K562 (cell line): Measurements from ENCODE around the gene C6orf15. TPM values are rescaled to one million over a fixed set of nuclear protein-coding genes. Genes with fewer than 3 reads are reported as not detected.
A peak's percentile ranks its signal among the peaks of the same experiment; 100 is the strongest.

Experiments
- ATAC-seq: fragments of 200-7000 bp; cut with Tn5 transposase; 3 replicates; pipeline ENCODE4 v1.9.1; 2020; ENCODE audit warnings: moderate library complexity
- BruUV-seq: library from RNA; stranded (reverse); fragments of 400-500 nt; replicated peaks from 2 replicates; lab custom pipeline; 2021; lab: Mats Ljungman, UMichigan
- CTCF ChIA-PET: fragments of 300-600 bp; formaldehyde crosslinking; extraction: SDS; loops from one replicate; lab custom pipeline; 2021; ENCODE audit warnings: low intra/inter-chr PET ratio; lab: Yijun Ruan, JAX
- POLR2A ChIA-PET: fragments of 300-600, 350-650 bp; sonication (Branson Sonifier 250); formaldehyde crosslinking; extraction: SDS; loops from one replicate; lab custom pipeline; 2021; ENCODE audit warnings: antibody characterized with exemption, inconsistent platforms; lab: Yijun Ruan, JAX
- DNase-seq, 4 experiments: peaks; one replicate each; pipeline versions ENCODE4 v3.0.0 to v3.0.0-alpha.2; 2011 to 2018; ENCODE audit warnings: low spot score in 3 of 4, mixed read lengths in 3 of 4; ENCODE audit errors: extremely low read depth in 1 of 4
- FAIRE-seq: peaks from 2 replicates; lab custom pipeline; 2011; peaks lifted over from hg19 to GRCh38; lab: Jason Lieb, UNC
- H2AFZ ChIP-seq: 2 replicates; pipeline ENCODE4 v1.6.0; 2011; ENCODE audit warnings: low read depth, low read length, control low read depth, inconsistent platforms
- H3K27ac ChIP-seq: fragments of 200-600 bp; 3 replicates; pipeline ENCODE4 v1.8.0; 2011; ENCODE audit warnings: low read depth, mild to moderate bottlenecking, control low read depth, inconsistent platforms, low read length, moderate library complexity, mixed read lengths; ENCODE audit errors: extremely low read depth
- H3K27me3 ChIP-seq, 2 experiments: fragments of 300-600 bp in 1 of 2; 2 replicates in 1 of 2; 3 replicates in 1 of 2; pipeline versions ENCODE4 v1.6.0 to v1.8.0; 2011; ENCODE audit warnings: inconsistent platforms in 2 of 2, low read length in 2 of 2, mild to moderate bottlenecking in 1 of 2, mixed read lengths in 1 of 2, moderate library complexity in 1 of 2; ENCODE audit not compliant: control insufficient read depth in 2 of 2, insufficient read depth in 2 of 2
- H3K36me3 ChIP-seq: fragments of 300-600 bp; 3 replicates; pipeline ENCODE4 v1.8.0; 2011; ENCODE audit warnings: mild to moderate bottlenecking, low read length, inconsistent platforms; ENCODE audit not compliant: control insufficient read depth, insufficient read depth
- H3K4me1 ChIP-seq, 2 experiments: fragments of 200-600 bp in 1 of 2; replicated peaks in 1 of 2; 2 replicates in 1 of 2; 3 replicates in 1 of 2; pipeline versions ENCODE4 v1.5.1 to v1.8.0; 2011; ENCODE audit warnings: inconsistent platforms in 2 of 2, low read length in 2 of 2, mild to moderate bottlenecking in 1 of 2, mixed read lengths in 1 of 2, moderate library complexity in 1 of 2; ENCODE audit not compliant: control insufficient read depth in 2 of 2, insufficient read depth in 2 of 2
- H3K4me2 ChIP-seq: 2 replicates; pipeline ENCODE4 v1.6.1; 2011; ENCODE audit warnings: low read length, control low read depth, inconsistent platforms, mixed read lengths; ENCODE audit not compliant: insufficient read depth
- H3K4me3 ChIP-seq: fragments of 200-600 bp; sonication (generic), shearing (Covaris generic); 2 replicates; pipeline ENCODE4 v1.5.1; 2016; ENCODE audit warnings: control low read depth, inconsistent platforms
- H3K79me2 ChIP-seq: fragments of 200-600 bp; 3 replicates; pipeline ENCODE4 v1.8.0; 2011; ENCODE audit warnings: low read length, inconsistent platforms; ENCODE audit not compliant: control insufficient read depth, insufficient read depth
- H3K9ac ChIP-seq, 2 experiments: 2 replicates each; pipeline versions ENCODE4 v1.6.0 to v1.6.1; 2011; ENCODE audit warnings: low read depth in 2 of 2, low read length in 2 of 2, control low read depth in 1 of 2, inconsistent platforms in 1 of 2, mild to moderate bottlenecking in 1 of 2, mixed read lengths in 1 of 2; ENCODE audit not compliant: insufficient read depth in 1 of 2
- H3K9me1 ChIP-seq: one replicate; pipeline ENCODE4 v1.6.0; 2011; ENCODE audit warnings: inconsistent platforms, mild to moderate bottlenecking, low read length, moderate library complexity; ENCODE audit not compliant: control insufficient read depth, insufficient read depth
- H3K9me3 ChIP-seq: replicated peaks from 2 replicates; pipeline ENCODE4 v1.5.1; 2011; ENCODE audit warnings: low read depth, low read length, inconsistent platforms; ENCODE audit not compliant: control insufficient read depth, insufficient read depth
- H4K20me1 ChIP-seq: replicated peaks from 2 replicates; pipeline ENCODE4 v1.6.1; 2011; ENCODE audit warnings: low read length, inconsistent platforms, mixed read lengths; ENCODE audit not compliant: control insufficient read depth, insufficient read depth
- BACH1 ChIP-seq: fragments of 200-800 bp; sonication (Bioruptor generic); IDR thresholded peaks from 2 replicates; pipeline ENCODE4 v1.6.1; 2016; ENCODE audit warnings: missing genetic modification characterization, missing compliant biosample characterization
- CBX2 ChIP-seq: fragments of 200-600 bp; sonication (generic); IDR thresholded peaks from one replicate; pipeline ENCODE4 v1.6.1; 2012; ENCODE audit warnings: mild to moderate bottlenecking, low read length, inconsistent platforms; ENCODE audit not compliant: insufficient read depth, poor library complexity, severe bottlenecking
- MCM5 ChIP-seq: fragments of 450-650 bp; IDR thresholded peaks from 2 replicates; pipeline ENCODE4 v1.6.1; 2016; ENCODE audit warnings: low read depth
- SLC30A9 ChIP-seq: fragments of 250-450 bp; sonication (Bioruptor Pico); IDR thresholded peaks from 2 replicates; pipeline ENCODE4 v1.8.0; 2022; ENCODE audit warnings: mild to moderate bottlenecking, moderate library complexity
- TRIM24 ChIP-seq, 2 experiments: fragments of 450-650 bp; IDR thresholded peaks; 2 replicates each; pipeline ENCODE4 v1.6.1; 2016
- ZNF140 ChIP-seq: fragments of 250-450 bp; sonication (Bioruptor Pico); IDR thresholded peaks from 2 replicates; pipeline ENCODE4 v1.8.0; 2021; ENCODE audit warnings: moderate library complexity, mild to moderate bottlenecking, inconsistent platforms
- ZNF778 ChIP-seq: fragments of 450-650 bp; formaldehyde crosslinking; IDR thresholded peaks from 2 replicates; pipeline ENCODE4 v1.4.0; 2020; ENCODE audit warnings: mild to moderate bottlenecking, moderate library complexity
- WGBS: fragments of 100-300 bp; shearing (Covaris generic); methylation state at CpG from one replicate; pipeline ENCODE4 v1.1.6; 2016; ENCODE audit warnings: low coverage, mixed read lengths; ENCODE audit not compliant: insufficient coverage; ENCODE audit errors: missing lambda C conversion rate; 5-methylcytosine and 5-hydroxymethylcytosine counted together
- in situ Hi-C: fragments of 300-500 bp; cut with MboI; formaldehyde crosslinking; loops from 4 replicates; pipeline ENCODE4 v1.15.0; 2018; ENCODE audit warnings: inconsistent platforms, mixed read lengths
- intact Hi-C: fragments of 100-400 bp; cut with micrococcal nuclease; formaldehyde crosslinking; loops from 2 replicates; pipeline ENCODE4 v1.14.2; 2022
- polyA plus RNA-seq, 8 experiments: library from polyadenylated mRNA; depleted of rRNA in 4 of 8; stranded (reverse) in 5 of 8; unstranded in 3 of 8; fragments of >200 nt; fragmentation: Nextera tagmentation in 2 of 8; fragmentation: Illumina TruSeq in 1 of 8; extraction: Ambion mirVana in 2 of 8; extraction: Trizol in 1 of 8; gene quantifications; 2 replicates each; pipeline versions ENCODE4 v1.2.1 to v1.2.3, GENCODE V29; 2011 to 2014; ENCODE audit warnings: inconsistent platforms in 1 of 8, missing spikeins in 1 of 8
- total RNA-seq, 7 experiments: library from RNA; depleted of rRNA in 6 of 7; stranded (reverse); fragments of >200 nt in 6 of 7; fragmentation: Illumina TruSeq in 2 of 7; extraction: Trizol in 2 of 7; gene quantifications; 2 replicates each; pipeline versions ENCODE4 v1.2.1 to v1.2.3, GENCODE V29; 2011 to 2021; ENCODE audit warnings: low replicate concordance in 1 of 7
- TF ChIP-seq, protein P1 (sequence below): sonication (generic); formaldehyde crosslinking; IDR thresholded peaks from 2 replicates; pipeline ENCODE4 v1.9.0; 2022; ENCODE audit warnings: mild to moderate bottlenecking, missing genetic modification reagents
- TF ChIP-seq, protein P2 (sequence below), 2 experiments: fragments of 450-650 bp; formaldehyde crosslinking in 1 of 2; IDR thresholded peaks; 2 replicates each; pipeline versions ENCODE4 v1.4.0 to v1.6.1; 2014 to 2020; ENCODE audit warnings: mild to moderate bottlenecking in 2 of 2, borderline replicate concordance in 1 of 2, low read depth in 1 of 2
- TF ChIP-seq, protein P3 (sequence below): IDR thresholded peaks from 2 replicates; pipeline ENCODE4 v1.6.1; 2011; ENCODE audit not compliant: insufficient read length; ENCODE audit errors: extremely low read depth
- TF ChIP-seq, protein P4 (sequence below): IDR thresholded peaks from 3 replicates; pipeline ENCODE4 v1.6.1; 2011; ENCODE audit warnings: borderline replicate concordance, mild to moderate bottlenecking; ENCODE audit not compliant: insufficient read length, insufficient read depth

The C6orf15 gene
- total and polyA plus RNA-seq, 9 of the 15 experiments (the other 6 are each of a cell fraction or from before 2014, with no cell fraction given): not detected

DNA sequence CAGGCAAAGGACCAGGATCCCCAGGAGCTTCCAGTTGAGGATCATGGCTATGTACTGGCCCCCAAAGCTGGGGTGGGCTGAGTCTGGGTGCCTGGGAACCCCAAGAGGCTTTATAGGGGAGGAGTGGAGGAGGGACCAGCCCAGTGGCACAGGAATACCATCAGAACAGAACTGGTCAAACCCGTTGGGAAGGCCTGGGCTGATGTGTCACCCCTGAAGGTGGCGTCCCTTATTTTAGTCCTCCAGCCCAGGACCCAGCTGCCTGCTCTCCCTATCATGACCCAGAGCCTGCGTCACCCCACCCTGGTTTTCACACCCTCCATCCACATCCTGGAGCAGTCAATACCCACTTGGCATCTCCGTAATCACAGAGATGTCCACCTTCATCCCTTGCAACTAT, 26.6 kb upstream of the C6orf15 start, which contains the start of gene PSORS1C2:
Gene PSORS1C2 (minus strand): TSS at position 85 of the 400 bp plus-strand sequence. CDS start 40 bp downstream, at position 45.
- no peaks in the 10 kb centered on the region; the same call in 1 of the 2 replicates for H4K20me1 ChIP-seq
- no peaks in the 10 kb centered on the region for H3K79me2 ChIP-seq
- WGBS: 20% methylated on average over 4 of the region's 4 CpGs
- intact Hi-C loops (no loop called here), in situ Hi-C loops (loop anchor here (5.0 kb wide), 2 partner anchors 53 to 228 kb away; no protein-coding TSS in a partner anchor)
- H3K27me3 ChIP-seq: peaks cover 3 to 18% of the 10 kb centered on the region in 2 experiments; a peak in 4 of 5 replicates
- ChIA-PET POLR2A (interaction anchor here (0.6 to 1.4 kb wide), 3 partner anchors 33 to 422 kb away, joined by 3 to 5 read pairs (median 3); partner anchors contain the start of gene MDC1), CTCF (interaction anchor here (3.5 kb wide), 1 partner anchor 53 kb away, joined by 77 read pairs; no protein-coding TSS in a partner anchor)
- H3K4me3 ChIP-seq: 0 out of 2 replicates have a peak within 1 kb of the TSS, but pooled peaks have one; percentile 1
- no peaks in the 10 kb centered on the region for H3K9me1 ChIP-seq
- FAIRE-seq: no peak
- no peak within 1 kb of the TSS for H3K4me2 ChIP-seq
- H2AFZ ChIP-seq: peak within 1 kb of the TSS; percentile 79
- H3K9me3 ChIP-seq: no peaks in the 10 kb centered on the region
- no TSS peak for BruUV-seq
- ATAC-seq: no peak
- no peak for DNase-seq
- TF ChIP-seq MCM5 (no peak), CBX2 (no peak), TRIM24 (IDR thresholded peaks at IDR 0.05) (no peak), SLC30A9 (CRISPR knock-in tag) (no peak), BACH1 (tag) (no peak), ZNF778 (CRISPR knock-in tag) (no peak), ZNF140 (CRISPR knock-in tag) (no peak)
- TF ChIP-seq, protein P1, sequence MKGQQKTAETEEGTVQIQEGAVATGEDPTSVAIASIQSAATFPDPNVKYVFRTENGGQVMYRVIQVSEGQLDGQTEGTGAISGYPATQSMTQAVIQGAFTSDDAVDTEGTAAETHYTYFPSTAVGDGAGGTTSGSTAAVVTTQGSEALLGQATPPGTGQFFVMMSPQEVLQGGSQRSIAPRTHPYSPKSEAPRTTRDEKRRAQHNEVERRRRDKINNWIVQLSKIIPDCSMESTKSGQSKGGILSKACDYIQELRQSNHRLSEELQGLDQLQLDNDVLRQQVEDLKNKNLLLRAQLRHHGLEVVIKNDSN: no peak
- TF ChIP-seq, protein P2, sequence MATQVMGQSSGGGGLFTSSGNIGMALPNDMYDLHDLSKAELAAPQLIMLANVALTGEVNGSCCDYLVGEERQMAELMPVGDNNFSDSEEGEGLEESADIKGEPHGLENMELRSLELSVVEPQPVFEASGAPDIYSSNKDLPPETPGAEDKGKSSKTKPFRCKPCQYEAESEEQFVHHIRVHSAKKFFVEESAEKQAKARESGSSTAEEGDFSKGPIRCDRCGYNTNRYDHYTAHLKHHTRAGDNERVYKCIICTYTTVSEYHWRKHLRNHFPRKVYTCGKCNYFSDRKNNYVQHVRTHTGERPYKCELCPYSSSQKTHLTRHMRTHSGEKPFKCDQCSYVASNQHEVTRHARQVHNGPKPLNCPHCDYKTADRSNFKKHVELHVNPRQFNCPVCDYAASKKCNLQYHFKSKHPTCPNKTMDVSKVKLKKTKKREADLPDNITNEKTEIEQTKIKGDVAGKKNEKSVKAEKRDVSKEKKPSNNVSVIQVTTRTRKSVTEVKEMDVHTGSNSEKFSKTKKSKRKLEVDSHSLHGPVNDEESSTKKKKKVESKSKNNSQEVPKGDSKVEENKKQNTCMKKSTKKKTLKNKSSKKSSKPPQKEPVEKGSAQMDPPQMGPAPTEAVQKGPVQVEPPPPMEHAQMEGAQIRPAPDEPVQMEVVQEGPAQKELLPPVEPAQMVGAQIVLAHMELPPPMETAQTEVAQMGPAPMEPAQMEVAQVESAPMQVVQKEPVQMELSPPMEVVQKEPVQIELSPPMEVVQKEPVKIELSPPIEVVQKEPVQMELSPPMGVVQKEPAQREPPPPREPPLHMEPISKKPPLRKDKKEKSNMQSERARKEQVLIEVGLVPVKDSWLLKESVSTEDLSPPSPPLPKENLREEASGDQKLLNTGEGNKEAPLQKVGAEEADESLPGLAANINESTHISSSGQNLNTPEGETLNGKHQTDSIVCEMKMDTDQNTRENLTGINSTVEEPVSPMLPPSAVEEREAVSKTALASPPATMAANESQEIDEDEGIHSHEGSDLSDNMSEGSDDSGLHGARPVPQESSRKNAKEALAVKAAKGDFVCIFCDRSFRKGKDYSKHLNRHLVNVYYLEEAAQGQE (IDR thresholded peaks at IDR 0.05; ENCODE audit: borderline replicate concordance): no peak
- TF ChIP-seq, protein P2 (CRISPR knock-in tag; IDR thresholded peaks at IDR 0.05; ENCODE audit: low read depth): no peak
- TF ChIP-seq, protein P3, sequence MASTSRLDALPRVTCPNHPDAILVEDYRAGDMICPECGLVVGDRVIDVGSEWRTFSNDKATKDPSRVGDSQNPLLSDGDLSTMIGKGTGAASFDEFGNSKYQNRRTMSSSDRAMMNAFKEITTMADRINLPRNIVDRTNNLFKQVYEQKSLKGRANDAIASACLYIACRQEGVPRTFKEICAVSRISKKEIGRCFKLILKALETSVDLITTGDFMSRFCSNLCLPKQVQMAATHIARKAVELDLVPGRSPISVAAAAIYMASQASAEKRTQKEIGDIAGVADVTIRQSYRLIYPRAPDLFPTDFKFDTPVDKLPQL: no peak
- TF ChIP-seq, protein P4, sequence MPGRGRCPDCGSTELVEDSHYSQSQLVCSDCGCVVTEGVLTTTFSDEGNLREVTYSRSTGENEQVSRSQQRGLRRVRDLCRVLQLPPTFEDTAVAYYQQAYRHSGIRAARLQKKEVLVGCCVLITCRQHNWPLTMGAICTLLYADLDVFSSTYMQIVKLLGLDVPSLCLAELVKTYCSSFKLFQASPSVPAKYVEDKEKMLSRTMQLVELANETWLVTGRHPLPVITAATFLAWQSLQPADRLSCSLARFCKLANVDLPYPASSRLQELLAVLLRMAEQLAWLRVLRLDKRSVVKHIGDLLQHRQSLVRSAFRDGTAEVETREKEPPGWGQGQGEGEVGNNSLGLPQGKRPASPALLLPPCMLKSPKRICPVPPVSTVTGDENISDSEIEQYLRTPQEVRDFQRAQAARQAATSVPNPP: no peak
- H3K9ac ChIP-seq: peak within 1 kb of the TSS in 1 of 2 experiments; percentile 80; a peak in 1 of 4 replicates
- peaks cover 3 to 13% of the 10 kb centered on the region in 2 experiments; a peak in 4 of 5 replicates for H3K4me1 ChIP-seq
- H3K36me3 ChIP-seq: peaks cover 16% of the 10 kb centered on the region; the same call in 2 of the 3 replicates
- H3K27ac ChIP-seq: no peak within 1 kb of the TSS
